PC-9 (cell line): Measurements from ENCODE around the gene ACTA1.

ENCODE experiments used
- EZH2 ChIP-seq: fragments of 200-600 bp; sonication (generic); IDR thresholded peaks from 2 replicates; pipeline ENCODE4 v1.8.0; 2017; ENCODE audit warnings: antibody characterized with exemption, low read depth
- TF ChIP-seq, protein P1 (sequence below): fragments of 200-600 bp; sonication (generic); conservative IDR thresholded peaks from 2 replicates; pipeline ENCODE4 v1.6.1; 2017; ENCODE audit warnings: mixed run types, antibody characterized with exemption, mild to moderate bottlenecking, moderate library complexity

DNA sequence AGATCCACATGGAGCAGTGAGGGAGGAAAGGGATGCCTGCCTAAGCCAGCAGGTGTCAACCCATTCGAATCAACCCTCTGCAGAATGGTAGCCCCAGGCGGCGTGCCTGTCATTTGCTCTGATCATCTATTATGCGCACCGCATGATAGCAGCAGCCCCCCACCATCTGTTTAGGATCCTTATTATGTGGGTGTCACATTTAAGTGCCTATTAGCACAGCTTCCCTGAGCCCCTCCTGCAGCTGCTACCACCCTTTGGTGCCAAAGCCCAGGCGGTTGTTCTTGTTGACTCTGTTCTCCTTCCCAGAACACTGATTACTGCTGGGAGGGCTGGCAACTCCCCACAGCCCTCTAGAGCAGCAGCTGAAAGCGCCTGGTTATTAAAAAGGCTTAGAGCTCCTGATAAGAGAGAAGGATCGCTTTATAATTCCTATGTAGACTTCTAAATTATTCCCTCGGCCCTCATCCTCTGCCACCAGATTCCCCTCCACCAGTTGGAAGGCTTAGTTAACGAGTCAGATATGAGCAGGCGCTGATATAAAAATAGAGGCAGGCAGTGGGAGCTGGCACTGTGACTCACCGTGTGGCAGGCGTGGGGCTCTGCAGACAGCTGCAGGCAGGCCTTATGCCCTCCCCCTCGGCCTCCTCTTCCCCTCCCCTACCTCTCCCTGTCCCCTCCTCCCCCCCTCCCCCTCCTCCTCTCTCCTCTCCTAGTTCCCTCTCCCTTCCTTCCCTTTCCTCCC, 23.0 kb downstream of the ACTA1 start:
- no peak for TF ChIP-seq EZH2
- TF ChIP-seq, protein P1, sequence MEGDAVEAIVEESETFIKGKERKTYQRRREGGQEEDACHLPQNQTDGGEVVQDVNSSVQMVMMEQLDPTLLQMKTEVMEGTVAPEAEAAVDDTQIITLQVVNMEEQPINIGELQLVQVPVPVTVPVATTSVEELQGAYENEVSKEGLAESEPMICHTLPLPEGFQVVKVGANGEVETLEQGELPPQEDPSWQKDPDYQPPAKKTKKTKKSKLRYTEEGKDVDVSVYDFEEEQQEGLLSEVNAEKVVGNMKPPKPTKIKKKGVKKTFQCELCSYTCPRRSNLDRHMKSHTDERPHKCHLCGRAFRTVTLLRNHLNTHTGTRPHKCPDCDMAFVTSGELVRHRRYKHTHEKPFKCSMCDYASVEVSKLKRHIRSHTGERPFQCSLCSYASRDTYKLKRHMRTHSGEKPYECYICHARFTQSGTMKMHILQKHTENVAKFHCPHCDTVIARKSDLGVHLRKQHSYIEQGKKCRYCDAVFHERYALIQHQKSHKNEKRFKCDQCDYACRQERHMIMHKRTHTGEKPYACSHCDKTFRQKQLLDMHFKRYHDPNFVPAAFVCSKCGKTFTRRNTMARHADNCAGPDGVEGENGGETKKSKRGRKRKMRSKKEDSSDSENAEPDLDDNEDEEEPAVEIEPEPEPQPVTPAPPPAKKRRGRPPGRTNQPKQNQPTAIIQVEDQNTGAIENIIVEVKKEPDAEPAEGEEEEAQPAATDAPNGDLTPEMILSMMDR: no peak
